HepG2 (cell line): Measurements from ENCODE around the gene JUND. TPM values are rescaled to one million over a fixed set of nuclear protein-coding genes. Genes with fewer than 3 reads are reported as not detected.

Source experiments
- AKAP8 ChIP-seq: sonication (generic); formaldehyde crosslinking; IDR thresholded peaks from 2 replicates; pipeline ENCODE4 v1.5.1; 2020; ENCODE audit warnings: mild to moderate bottlenecking, missing genetic modification reagents
- CCAR2 ChIP-seq: fragments of 200-400 bp; formaldehyde crosslinking; optimal IDR thresholded peaks from 2 replicates; pipeline ENCODE3; 2018; ENCODE audit warnings: low read depth, mild to moderate bottlenecking, low read length, moderate library complexity
- CREM ChIP-seq, 2 experiments: sonication (generic) in 1 of 2; formaldehyde crosslinking in 1 of 2; IDR thresholded peaks; 2 replicates each; pipeline versions ENCODE4 v1.4.0 to v1.6.1; 2016 to 2020; ENCODE audit warnings: antibody characterized with exemption in 1 of 2, mild to moderate bottlenecking in 1 of 2, missing genetic modification reagents in 1 of 2
- DPF2 ChIP-seq: sonication (generic); formaldehyde crosslinking; IDR thresholded peaks from 2 replicates; pipeline ENCODE4 v1.4.0; 2020; ENCODE audit warnings: mild to moderate bottlenecking, low read depth, missing genetic modification reagents, borderline replicate concordance
- IRF2 ChIP-seq: IDR thresholded peaks from 2 replicates; pipeline ENCODE4 v1.6.1; 2018; ENCODE audit warnings: missing genetic modification reagents, missing compliant biosample characterization
- KLF6 ChIP-seq: IDR thresholded peaks from 2 replicates; pipeline ENCODE4 v1.8.0; 2016; ENCODE audit warnings: missing biosample characterization, missing genetic modification reagents
- MBNL3 ChIP-seq: fragments of 250-450 bp; sonication (Bioruptor Pico); conservative IDR thresholded peaks from 2 replicates; pipeline ENCODE4 v1.8.0; 2022; ENCODE audit warnings: mild to moderate bottlenecking, inconsistent platforms
- RAD51 ChIP-seq: fragments of 450-650 bp; IDR thresholded peaks from 2 replicates; pipeline ENCODE4 v1.6.1; 2016; ENCODE audit warnings: borderline replicate concordance
- SRSF4 ChIP-seq: fragments of 200-400 bp; formaldehyde crosslinking; IDR thresholded peaks from one replicate; pipeline ENCODE4 v1.6.1; 2018; ENCODE audit warnings: mild to moderate bottlenecking, low read depth, low read length, moderate library complexity; ENCODE audit not compliant: poor library complexity, severe bottlenecking
- TBL1XR1 ChIP-seq: fragments of 150-350 bp; IDR thresholded peaks from 2 replicates; pipeline ENCODE4 v1.6.1; 2014; ENCODE audit warnings: borderline replicate concordance, low read length; ENCODE audit not compliant: partially characterized antibody
- YY1 ChIP-seq: IDR thresholded peaks from 2 replicates; pipeline ENCODE4 v1.6.1; 2011; ENCODE audit warnings: low read length, low read depth, moderate library complexity, mild to moderate bottlenecking; ENCODE audit not compliant: insufficient read depth, insufficient replicate concordance
- ZNF24 ChIP-seq: fragments of 450-650 bp; IDR thresholded peaks from 2 replicates; pipeline ENCODE4 v1.6.1; 2017; ENCODE audit warnings: antibody characterized with exemption, mild to moderate bottlenecking
- ZNF337 ChIP-seq: sonication (generic); formaldehyde crosslinking; IDR thresholded peaks from 2 replicates; pipeline ENCODE4 v1.5.1; 2020; ENCODE audit warnings: missing genetic modification reagents, low read depth, mild to moderate bottlenecking, borderline replicate concordance
- ZNF430 ChIP-seq: sonication (generic); formaldehyde crosslinking; IDR thresholded peaks from 2 replicates; pipeline ENCODE4 v1.9.0; 2021; ENCODE audit warnings: mild to moderate bottlenecking, missing genetic modification reagents
- ZNF703 ChIP-seq: sonication (generic); formaldehyde crosslinking; IDR thresholded peaks from 2 replicates; pipeline ENCODE4 v1.5.1; 2020; ENCODE audit warnings: missing genetic modification reagents, mild to moderate bottlenecking, moderate library complexity, borderline replicate concordance
- polyA plus RNA-seq, 8 experiments: library from polyadenylated mRNA; depleted of rRNA in 3 of 8; stranded (reverse) in 7 of 8; unstranded in 1 of 8; fragments of >200 nt; fragmentation: Illumina TruSeq in 4 of 8; extraction: Trizol in 4 of 8; gene quantifications; 2 replicates each; pipeline versions ENCODE4 v1.2.1 to v1.2.3, GENCODE V29; 2011 to 2016; ENCODE audit warnings: low read depth in 4 of 8, missing spikeins in 1 of 8, mixed read lengths in 1 of 8; ENCODE audit not compliant: insufficient read depth in 1 of 8
- total RNA-seq, 5 experiments: library from RNA; depleted of rRNA; stranded (reverse); fragments of >200 nt; fragmentation: Illumina TruSeq; extraction: Trizol; gene quantifications; 2 replicates each; pipeline ENCODE4 v1.2.3, GENCODE V29; 2016; ENCODE audit warnings: low read depth in 1 of 5
- TF ChIP-seq, protein P1 (sequence below): IDR thresholded peaks from 2 replicates; pipeline ENCODE4 v1.6.1; 2018; ENCODE audit warnings: missing genetic modification reagents, mild to moderate bottlenecking, missing compliant biosample characterization
- TF ChIP-seq, protein P2 (sequence below): sonication (generic); formaldehyde crosslinking; IDR thresholded peaks from 2 replicates; pipeline ENCODE4 v1.9.0; 2021; ENCODE audit warnings: missing genetic modification reagents, mild to moderate bottlenecking, borderline replicate concordance
- TF ChIP-seq, protein P3 (sequence below): sonication (generic); formaldehyde crosslinking; IDR thresholded peaks from 2 replicates; pipeline ENCODE4 v1.4.0; 2020; ENCODE audit warnings: missing genetic modification reagents, borderline replicate concordance
- TF ChIP-seq, protein P4 (sequence below): sonication (generic); formaldehyde crosslinking; IDR thresholded peaks from 2 replicates; pipeline ENCODE4 v1.4.0; 2020; ENCODE audit warnings: mild to moderate bottlenecking, missing genetic modification reagents
- TF ChIP-seq, protein P5 (sequence below): sonication (generic); formaldehyde crosslinking; IDR thresholded peaks from 2 replicates; pipeline ENCODE4 v1.4.0; 2020; ENCODE audit warnings: missing genetic modification reagents

Gene JUND
- total and polyA plus RNA-seq, 2 of the 13 experiments (the other 11 are each of a cell fraction or from before 2014, with no cell fraction given) = 41.2 to 59.8 TPM

DNA sequence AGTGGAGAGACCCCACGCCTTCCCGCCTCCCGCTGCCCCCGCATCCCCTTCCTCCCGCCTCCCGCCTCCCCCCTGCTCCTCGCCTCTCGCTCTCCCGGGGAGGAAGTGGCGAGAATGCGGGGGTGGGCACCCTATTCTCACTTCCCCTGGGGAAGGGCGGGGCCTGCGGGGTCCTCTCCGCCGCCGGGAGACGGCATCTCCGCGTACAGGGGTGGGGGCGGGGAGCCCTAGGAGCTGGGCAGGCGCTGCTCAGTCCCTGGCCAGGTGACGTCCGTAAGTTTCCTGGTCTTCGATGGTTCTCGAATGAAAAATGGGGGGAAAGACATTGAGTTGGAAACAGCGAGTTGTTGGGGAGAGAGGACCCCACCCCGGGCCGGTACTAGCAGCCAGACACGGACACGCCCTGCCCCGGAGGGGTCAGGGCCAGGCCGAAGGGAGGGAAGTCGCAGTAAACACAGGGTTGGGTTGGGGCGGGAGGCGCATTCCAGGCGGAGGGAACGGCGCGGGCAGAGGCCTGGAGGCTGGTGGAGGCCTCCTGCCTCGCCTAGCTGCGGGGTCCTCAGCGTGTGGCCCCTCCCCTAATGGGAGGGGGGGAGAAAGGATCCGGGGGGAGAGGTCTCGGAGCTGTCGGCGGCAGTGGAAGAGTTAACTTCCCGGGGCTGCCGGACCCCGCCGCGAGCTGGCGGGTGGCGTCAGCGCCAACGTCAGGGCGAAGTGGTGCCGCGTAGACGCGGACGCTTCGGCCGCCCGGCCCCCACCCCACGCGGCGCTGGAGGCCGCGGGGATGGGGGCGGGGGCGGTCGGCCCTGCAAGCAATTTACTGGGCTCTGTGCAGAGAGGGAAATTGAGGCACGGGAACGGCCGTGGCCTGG, 10.4 kb upstream of the JUND start (continued):
- TF ChIP-seq, protein P1, sequence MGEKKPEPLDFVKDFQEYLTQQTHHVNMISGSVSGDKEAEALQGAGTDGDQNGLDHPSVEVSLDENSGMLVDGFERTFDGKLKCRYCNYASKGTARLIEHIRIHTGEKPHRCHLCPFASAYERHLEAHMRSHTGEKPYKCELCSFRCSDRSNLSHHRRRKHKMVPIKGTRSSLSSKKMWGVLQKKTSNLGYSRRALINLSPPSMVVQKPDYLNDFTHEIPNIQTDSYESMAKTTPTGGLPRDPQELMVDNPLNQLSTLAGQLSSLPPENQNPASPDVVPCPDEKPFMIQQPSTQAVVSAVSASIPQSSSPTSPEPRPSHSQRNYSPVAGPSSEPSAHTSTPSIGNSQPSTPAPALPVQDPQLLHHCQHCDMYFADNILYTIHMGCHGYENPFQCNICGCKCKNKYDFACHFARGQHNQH (CRISPR knock-in tag) = peak; percentile 71
- TF ChIP-seq, protein P2, sequence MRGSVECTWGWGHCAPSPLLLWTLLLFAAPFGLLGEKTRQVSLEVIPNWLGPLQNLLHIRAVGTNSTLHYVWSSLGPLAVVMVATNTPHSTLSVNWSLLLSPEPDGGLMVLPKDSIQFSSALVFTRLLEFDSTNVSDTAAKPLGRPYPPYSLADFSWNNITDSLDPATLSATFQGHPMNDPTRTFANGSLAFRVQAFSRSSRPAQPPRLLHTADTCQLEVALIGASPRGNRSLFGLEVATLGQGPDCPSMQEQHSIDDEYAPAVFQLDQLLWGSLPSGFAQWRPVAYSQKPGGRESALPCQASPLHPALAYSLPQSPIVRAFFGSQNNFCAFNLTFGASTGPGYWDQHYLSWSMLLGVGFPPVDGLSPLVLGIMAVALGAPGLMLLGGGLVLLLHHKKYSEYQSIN (CRISPR knock-in tag) = no peak
- TF ChIP-seq CREM (IDR thresholded peaks at IDR 0.05) (peak; percentile 48), CREM (CRISPR knock-in tag; IDR thresholded peaks at IDR 0.05) (no peak), YY1 (no peak), ZNF430 (peak; percentile 71), ZNF337 (no peak), KLF6 (peak; percentile 75; the same call in 1 of the 2 replicates), IRF2 (peak; percentile 45; the same call in 1 of the 2 replicates), SRSF4 (no peak), ZNF24 (no peak), CCAR2 (no peak), RAD51 (no peak), MBNL3 (CRISPR knock-in tag) (no peak), TBL1XR1 (peak; percentile 24), DPF2 (CRISPR knock-in tag) (peak; percentile 68; the same call in 1 of the 2 replicates), AKAP8 (CRISPR knock-in tag) (peak; percentile 29; the same call in 1 of the 2 replicates), ZNF703 (no peak)
- TF ChIP-seq, protein P3, sequence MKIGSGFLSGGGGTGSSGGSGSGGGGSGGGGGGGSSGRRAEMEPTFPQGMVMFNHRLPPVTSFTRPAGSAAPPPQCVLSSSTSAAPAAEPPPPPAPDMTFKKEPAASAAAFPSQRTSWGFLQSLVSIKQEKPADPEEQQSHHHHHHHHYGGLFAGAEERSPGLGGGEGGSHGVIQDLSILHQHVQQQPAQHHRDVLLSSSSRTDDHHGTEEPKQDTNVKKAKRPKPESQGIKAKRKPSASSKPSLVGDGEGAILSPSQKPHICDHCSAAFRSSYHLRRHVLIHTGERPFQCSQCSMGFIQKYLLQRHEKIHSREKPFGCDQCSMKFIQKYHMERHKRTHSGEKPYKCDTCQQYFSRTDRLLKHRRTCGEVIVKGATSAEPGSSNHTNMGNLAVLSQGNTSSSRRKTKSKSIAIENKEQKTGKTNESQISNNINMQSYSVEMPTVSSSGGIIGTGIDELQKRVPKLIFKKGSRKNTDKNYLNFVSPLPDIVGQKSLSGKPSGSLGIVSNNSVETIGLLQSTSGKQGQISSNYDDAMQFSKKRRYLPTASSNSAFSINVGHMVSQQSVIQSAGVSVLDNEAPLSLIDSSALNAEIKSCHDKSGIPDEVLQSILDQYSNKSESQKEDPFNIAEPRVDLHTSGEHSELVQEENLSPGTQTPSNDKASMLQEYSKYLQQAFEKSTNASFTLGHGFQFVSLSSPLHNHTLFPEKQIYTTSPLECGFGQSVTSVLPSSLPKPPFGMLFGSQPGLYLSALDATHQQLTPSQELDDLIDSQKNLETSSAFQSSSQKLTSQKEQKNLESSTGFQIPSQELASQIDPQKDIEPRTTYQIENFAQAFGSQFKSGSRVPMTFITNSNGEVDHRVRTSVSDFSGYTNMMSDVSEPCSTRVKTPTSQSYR (CRISPR knock-in tag) = peak; percentile 73; the same call in 1 of the 2 replicates
- TF ChIP-seq, protein P4, sequence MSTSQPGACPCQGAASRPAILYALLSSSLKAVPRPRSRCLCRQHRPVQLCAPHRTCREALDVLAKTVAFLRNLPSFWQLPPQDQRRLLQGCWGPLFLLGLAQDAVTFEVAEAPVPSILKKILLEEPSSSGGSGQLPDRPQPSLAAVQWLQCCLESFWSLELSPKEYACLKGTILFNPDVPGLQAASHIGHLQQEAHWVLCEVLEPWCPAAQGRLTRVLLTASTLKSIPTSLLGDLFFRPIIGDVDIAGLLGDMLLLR (CRISPR knock-in tag) = no peak
- TF ChIP-seq, protein P5, sequence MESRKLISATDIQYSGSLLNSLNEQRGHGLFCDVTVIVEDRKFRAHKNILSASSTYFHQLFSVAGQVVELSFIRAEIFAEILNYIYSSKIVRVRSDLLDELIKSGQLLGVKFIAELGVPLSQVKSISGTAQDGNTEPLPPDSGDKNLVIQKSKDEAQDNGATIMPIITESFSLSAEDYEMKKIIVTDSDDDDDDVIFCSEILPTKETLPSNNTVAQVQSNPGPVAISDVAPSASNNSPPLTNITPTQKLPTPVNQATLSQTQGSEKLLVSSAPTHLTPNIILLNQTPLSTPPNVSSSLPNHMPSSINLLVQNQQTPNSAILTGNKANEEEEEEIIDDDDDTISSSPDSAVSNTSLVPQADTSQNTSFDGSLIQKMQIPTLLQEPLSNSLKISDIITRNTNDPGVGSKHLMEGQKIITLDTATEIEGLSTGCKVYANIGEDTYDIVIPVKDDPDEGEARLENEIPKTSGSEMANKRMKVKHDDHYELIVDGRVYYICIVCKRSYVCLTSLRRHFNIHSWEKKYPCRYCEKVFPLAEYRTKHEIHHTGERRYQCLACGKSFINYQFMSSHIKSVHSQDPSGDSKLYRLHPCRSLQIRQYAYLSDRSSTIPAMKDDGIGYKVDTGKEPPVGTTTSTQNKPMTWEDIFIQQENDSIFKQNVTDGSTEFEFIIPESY (CRISPR knock-in tag) = no peak; the same call in 1 of the 2 replicates
